Adipocyte (in vitro differentiated cells): ENCODE data around the gene VPS13D.
A peak's percentile ranks its signal among the peaks of the same experiment; 100 is the strongest.

Experiments
- DNase-seq: peaks from one replicate; pipeline ENCODE4 v3.0.0-alpha.2; 2015; ENCODE audit warnings: low read depth
- H3K27me3 ChIP-seq: replicated peaks from 2 replicates; pipeline ENCODE4 v1.7.0; 2013; ENCODE audit warnings: mild to moderate bottlenecking, low read length, moderate library complexity; ENCODE audit not compliant: control insufficient read depth, insufficient read depth
- H3K36me3 ChIP-seq: 2 replicates; pipeline ENCODE4 v1.7.0; 2013; ENCODE audit warnings: low read length, mild to moderate bottlenecking, moderate library complexity; ENCODE audit not compliant: control insufficient read depth, insufficient read depth, severe bottlenecking
- H3K4me1 ChIP-seq: 2 replicates; pipeline ENCODE4 v1.7.0; 2013; ENCODE audit warnings: mild to moderate bottlenecking, low read length, moderate library complexity; ENCODE audit not compliant: control insufficient read depth, insufficient read depth
- H3K4me3 ChIP-seq: 2 replicates; pipeline ENCODE4 v1.7.0; 2013; ENCODE audit warnings: mild to moderate bottlenecking, low read length, moderate library complexity
- H3K9ac ChIP-seq: 2 replicates; pipeline ENCODE4 v1.7.0; 2013; ENCODE audit warnings: mild to moderate bottlenecking, low read length, moderate library complexity
- H3K9me3 ChIP-seq: 2 replicates; pipeline ENCODE4 v1.7.0; 2013; ENCODE audit warnings: mild to moderate bottlenecking, low read length, moderate library complexity; ENCODE audit not compliant: control insufficient read depth

VPS13D gene

DNA sequence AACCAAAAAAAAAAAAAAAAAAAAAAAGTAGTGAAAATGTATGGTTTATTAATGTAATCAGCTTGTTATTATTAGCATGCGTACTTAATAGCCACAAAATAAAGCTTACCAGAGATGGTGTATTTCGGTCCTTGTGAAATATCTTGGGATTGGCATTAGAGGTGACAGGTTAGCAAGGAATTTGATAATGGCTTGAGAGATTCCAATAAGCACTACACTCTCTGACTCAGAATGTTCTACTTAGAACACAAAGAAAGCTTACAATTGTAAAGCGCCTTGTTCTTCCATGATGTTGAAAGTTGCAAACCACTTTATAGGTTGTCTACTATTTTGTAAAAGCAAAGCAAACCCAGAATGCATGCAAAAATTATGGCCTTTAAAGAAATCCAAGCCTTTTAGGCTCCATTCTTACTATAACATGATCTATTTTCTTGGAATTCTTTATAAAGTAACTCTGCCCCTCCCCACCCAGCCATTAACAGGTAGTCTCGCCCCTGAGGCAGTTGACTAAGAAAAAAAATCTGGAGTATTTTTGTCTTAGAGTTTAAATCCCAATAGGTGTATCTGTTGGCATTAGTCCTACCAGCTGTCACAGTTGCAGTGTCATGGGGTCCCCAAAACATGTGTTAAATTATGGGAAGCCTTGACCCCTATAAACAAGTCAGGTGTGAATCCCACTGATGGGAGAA, 259.0 kb downstream of the VPS13D start:
- peaks cover 24% of the 10 kb centered on the region for H3K4me1 ChIP-seq
- H3K9me3 ChIP-seq, result no peaks in the 10 kb centered on the region
- no peaks in the 10 kb centered on the region for H3K27me3 ChIP-seq
- no peaks in the 10 kb centered on the region for H3K36me3 ChIP-seq
- H3K9ac ChIP-seq, result no peak overlapping the region
- DNase-seq, result no peak
- no peak overlapping the region for H3K4me3 ChIP-seq

GRCh38 chr1:12490532-12491142, 260.8 kb downstream of the VPS13D start:
- DNase-seq, result no peak

DNA sequence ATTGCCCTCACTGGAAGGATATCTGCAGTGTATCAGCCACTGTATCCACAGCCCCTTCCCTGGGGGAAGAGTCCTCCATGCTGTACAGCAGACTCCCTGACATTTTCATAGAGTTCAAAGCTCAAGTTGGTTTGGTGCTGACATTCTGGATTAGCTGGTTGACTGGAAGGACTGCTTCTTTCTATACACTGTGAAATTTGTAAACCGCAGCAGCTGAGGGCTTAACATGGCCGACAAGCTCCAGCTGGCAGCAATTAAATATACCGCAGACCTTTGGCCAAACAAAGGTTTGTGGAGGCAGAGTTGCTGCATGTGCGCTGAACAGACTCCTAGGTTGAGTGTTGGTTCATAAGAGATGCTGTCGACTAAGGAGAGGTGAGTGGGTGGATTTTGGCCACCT, 261.8 kb downstream of the VPS13D start:
- no peaks in the 10 kb centered on the region for H3K36me3 ChIP-seq
- H3K4me3 ChIP-seq, result no peak overlapping the region
- no peaks in the 10 kb centered on the region for H3K9me3 ChIP-seq
- peaks cover 7% of the 10 kb centered on the region for H3K4me1 ChIP-seq
- DNase-seq, result peak; percentile 76
- no peaks in the 10 kb centered on the region for H3K27me3 ChIP-seq
- no peak overlapping the region for H3K9ac ChIP-seq

More at GRCh38 chr1:12490532-12491142, 260.8 kb downstream of the VPS13D start:
- no peaks in the 10 kb centered on the region for H3K27me3 ChIP-seq
- peaks cover 14% of the 10 kb centered on the region for H3K4me1 ChIP-seq
- H3K9ac ChIP-seq, result no peak overlapping the region
- H3K4me3 ChIP-seq, result no peak overlapping the region
- no peaks in the 10 kb centered on the region for H3K9me3 ChIP-seq
- H3K36me3 ChIP-seq, result no peaks in the 10 kb centered on the region

- Histone ChIP-seq H3K9me3 (no peaks in the 10 kb centered on the region), H3K4me3 (no peak overlapping the region), H3K27me3 (no peaks in the 10 kb centered on the region), H3K4me1 (peaks cover 22% of the 10 kb centered on the region), H3K36me3 (peaks cover 19% of the 10 kb centered on the region), H3K9ac (no peak overlapping the region)
- DNase-seq, result no peak
These were observed 265.9 kb downstream of the VPS13D start for GRCh38 chr1:12495725-12496124.

GRCh38 chr1:12496154-12496961, 266.5 kb downstream of the VPS13D start:
- Histone ChIP-seq H3K9ac (no peak overlapping the region), H3K27me3 (no peaks in the 10 kb centered on the region), H3K36me3 (peaks cover 19% of the 10 kb centered on the region), H3K4me3 (no peak overlapping the region), H3K4me1 (peaks cover 25% of the 10 kb centered on the region), H3K9me3 (no peaks in the 10 kb centered on the region)
- DNase-seq, result peak; percentile 74

DNA sequence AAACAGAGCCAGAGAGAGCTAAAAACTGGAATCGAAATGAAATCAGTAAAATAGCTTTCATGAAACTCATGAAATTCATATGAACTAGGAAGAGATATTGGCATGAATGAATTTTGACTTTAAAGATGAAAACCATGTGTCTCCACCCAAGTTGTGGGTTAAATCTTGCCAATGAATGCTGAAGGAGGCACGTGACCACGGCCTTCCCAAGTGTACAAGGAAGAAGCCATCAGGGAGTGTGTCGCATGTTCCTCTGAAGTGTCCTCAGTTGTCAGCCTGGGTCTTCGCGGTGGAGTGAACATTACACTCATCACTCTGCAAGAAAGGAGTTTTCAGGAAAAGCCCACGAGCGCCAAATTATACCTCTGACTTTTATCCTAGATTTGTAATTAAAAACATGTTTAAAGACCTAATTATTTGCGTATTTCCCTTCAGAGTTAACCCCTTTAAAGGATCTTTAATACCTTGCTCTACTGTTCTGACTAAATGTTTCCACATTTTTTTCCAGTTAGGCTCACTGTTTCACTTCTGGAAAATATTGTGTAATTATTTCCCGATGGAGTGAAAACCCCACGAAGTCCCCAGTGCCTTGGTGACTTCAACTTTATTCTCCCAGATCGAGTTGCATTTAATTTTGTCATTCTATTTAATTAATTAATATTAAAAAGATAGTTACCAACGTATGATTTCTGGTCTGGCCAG, 269.9 kb downstream of the VPS13D start:
- Histone ChIP-seq H3K9me3 (no peaks in the 10 kb centered on the region), H3K36me3 (peaks cover 19% of the 10 kb centered on the region), H3K4me1 (peaks cover 30% of the 10 kb centered on the region), H3K27me3 (no peaks in the 10 kb centered on the region), H3K9ac (peak overlapping the region; percentile 78), H3K4me3 (peak overlapping the region; percentile 25)
- DNase-seq, result peak; percentile 53

DNA sequence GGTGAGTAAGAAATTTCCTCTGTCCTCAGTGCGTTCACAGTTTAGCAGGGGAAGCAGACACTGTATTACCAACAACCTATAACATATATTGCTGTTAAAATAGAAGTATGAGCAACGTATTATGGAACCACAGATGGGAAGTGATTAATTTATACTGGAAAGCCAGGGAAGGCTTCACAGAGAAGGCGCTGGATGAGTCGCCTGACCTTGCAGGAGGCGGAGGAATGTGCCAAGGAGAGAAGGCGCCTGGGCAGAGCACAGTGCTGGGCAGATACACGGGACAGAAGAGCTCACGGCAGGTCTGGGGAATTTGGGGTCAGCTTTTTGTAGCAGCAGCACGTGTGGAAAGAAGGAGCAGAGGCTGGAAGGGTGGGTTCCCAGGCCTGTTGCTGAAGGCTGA, 271.8 kb downstream of the VPS13D start:
- DNase-seq, result no peak
- no peaks in the 10 kb centered on the region for H3K9me3 ChIP-seq
- H3K27me3 ChIP-seq, result no peaks in the 10 kb centered on the region
- peaks cover 20% of the 10 kb centered on the region for H3K36me3 ChIP-seq
- H3K9ac ChIP-seq, result no peak overlapping the region
- no peak overlapping the region for H3K4me3 ChIP-seq
- H3K4me1 ChIP-seq, result peaks cover 27% of the 10 kb centered on the region

GRCh38 chr1:12502336-12503109, 272.7 kb downstream of the VPS13D start:
- H3K4me3 ChIP-seq, result no peak overlapping the region
- DNase-seq, result no peak
- peaks cover 22% of the 10 kb centered on the region for H3K36me3 ChIP-seq
- no peak overlapping the region for H3K9ac ChIP-seq
- H3K9me3 ChIP-seq, result no peaks in the 10 kb centered on the region
- H3K27me3 ChIP-seq, result no peaks in the 10 kb centered on the region
- H3K4me1 ChIP-seq, result peaks cover 27% of the 10 kb centered on the region

DNA sequence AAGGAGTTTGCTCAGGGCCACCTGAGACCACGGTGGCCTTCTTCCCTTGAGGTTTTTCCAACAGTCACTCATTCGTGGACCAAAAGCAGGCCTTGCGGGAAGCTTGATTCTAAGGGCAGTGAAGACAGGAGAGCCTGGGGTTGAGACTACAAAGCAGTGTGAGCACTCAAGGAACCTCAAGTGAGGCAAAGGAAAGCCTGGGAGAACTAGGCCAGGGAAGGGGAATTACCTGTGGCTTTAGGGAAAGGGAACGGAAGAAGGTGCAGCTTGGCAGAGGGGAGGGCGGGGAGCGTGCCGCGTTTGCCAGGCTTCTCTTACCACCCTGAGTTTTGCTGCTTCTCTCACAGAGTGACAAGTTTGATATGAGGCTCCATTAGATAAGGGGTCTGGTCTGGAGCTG, 273.9 kb downstream of the VPS13D start:
- DNase-seq, result no peak
- no peak overlapping the region for H3K9ac ChIP-seq
- H3K4me3 ChIP-seq, result no peak overlapping the region
- H3K27me3 ChIP-seq, result no peaks in the 10 kb centered on the region
- H3K9me3 ChIP-seq, result no peaks in the 10 kb centered on the region
- H3K4me1 ChIP-seq, result peaks cover 27% of the 10 kb centered on the region
- peaks cover 19% of the 10 kb centered on the region for H3K36me3 ChIP-seq

- no peaks in the 10 kb centered on the region for H3K9me3 ChIP-seq
- H3K9ac ChIP-seq, result no peak overlapping the region
- DNase-seq, result no peak
- H3K4me3 ChIP-seq, result no peak overlapping the region
- H3K4me1 ChIP-seq, result peaks cover 18% of the 10 kb centered on the region
- H3K27me3 ChIP-seq, result no peaks in the 10 kb centered on the region
- H3K36me3 ChIP-seq, result peaks cover 19% of the 10 kb centered on the region
These were observed 274.8 kb downstream of the VPS13D start for GRCh38 chr1:12504601-12505000.
